ENCODE data around the gene EIF4G3.

EIF4G3 gene

GRCh38 chr1:21106709-21107108 lies 70.0 kb downstream of the EIF4G3 start:
- no peaks in the 10 kb centered on the region for H3K79me2 ChIP-seq (ENCODE audit: insufficient read depth, low read length)
- H3K27ac ChIP-seq (ENCODE audit: low read depth, low read length, poor library complexity, severe bottlenecking), result no peak overlapping the region
- H3F3A ChIP-seq (ENCODE audit: insufficient read depth, low read length), result no peaks in the 10 kb centered on the region
- H3K36me3 ChIP-seq (ENCODE audit: insufficient read depth, low read length), result peaks cover 12% of the 10 kb centered on the region
- no peaks in the 10 kb centered on the region for H3K9me3 ChIP-seq (ENCODE audit: low read length)
- no peaks in the 10 kb centered on the region for H3K4me1 ChIP-seq (ENCODE audit: insufficient read depth, low read length, severe bottlenecking)
- no peak overlapping the region for H3K4me3 ChIP-seq (ENCODE audit: low read depth, low read length, poor library complexity, severe bottlenecking)
- no peaks in the 10 kb centered on the region for H4K20me1 ChIP-seq (ENCODE audit: insufficient read depth, low read length)
- H2AFZ ChIP-seq (ENCODE audit: low read length), result no peak overlapping the region
- H3K4me2 ChIP-seq (ENCODE audit: low read length), result no peak overlapping the region
- no peak overlapping the region for H3K9ac ChIP-seq (ENCODE audit: low read length)
- TF ChIP-seq CTCF (IDR thresholded peaks at IDR 0.05; ENCODE audit: low read length), result no peak
- TF ChIP-seq EZH2 (IDR thresholded peaks at IDR 0.05; ENCODE audit: borderline replicate concordance, low read length), result no peak
- no peaks in the 10 kb centered on the region for H3K27me3 ChIP-seq (ENCODE audit: insufficient read depth, low read length)
- no peaks in the 10 kb centered on the region for H3K9me2 ChIP-seq (ENCODE audit: low read depth, low read length)

DNA sequence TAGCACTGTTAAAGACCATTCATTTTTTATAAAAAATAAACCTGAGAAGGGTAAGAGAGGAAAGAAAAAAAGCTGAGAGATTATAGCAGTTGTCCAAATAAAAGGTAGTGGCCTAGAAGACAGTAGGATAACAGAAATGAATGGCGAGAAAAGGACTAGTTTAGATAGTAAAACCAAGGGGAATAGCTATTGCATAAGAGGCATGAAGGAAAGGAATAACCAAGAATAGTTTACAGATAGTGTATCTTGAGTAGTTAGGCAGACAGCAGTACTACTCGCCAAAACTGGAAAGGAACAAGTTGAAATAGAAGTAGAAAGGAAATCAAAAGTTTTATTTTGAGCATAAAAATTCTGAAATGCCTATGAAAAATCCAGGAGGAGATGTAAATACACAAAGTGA lies 70.5 kb downstream of the EIF4G3 start:
- Histone ChIP-seq H3K9me3 (ENCODE audit: low read length) (no peaks in the 10 kb centered on the region), H3K9ac (ENCODE audit: low read length) (no peak overlapping the region), H3K79me2 (ENCODE audit: insufficient read depth, low read length) (no peaks in the 10 kb centered on the region)

DNA sequence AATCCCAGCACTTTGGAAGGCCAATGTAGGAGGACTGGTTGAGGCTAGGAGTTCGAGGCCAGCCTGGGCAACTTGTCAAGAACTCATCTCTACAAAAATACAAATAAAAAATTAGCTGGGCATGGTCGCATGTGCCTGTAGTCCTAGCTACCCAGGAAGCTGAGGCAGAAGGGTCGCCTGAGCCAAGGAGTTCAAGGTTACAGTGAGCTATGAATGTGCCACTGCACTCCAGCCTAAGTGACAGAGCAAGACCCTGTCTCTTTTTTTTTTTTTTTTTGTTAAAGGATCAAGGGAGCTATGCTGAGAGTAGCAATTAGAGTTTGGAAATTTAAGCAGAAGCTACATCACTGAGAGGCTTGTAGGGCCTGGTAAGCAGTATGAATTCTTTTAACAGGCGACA lies 70.9 kb downstream of the EIF4G3 start:
- no peaks in the 10 kb centered on the region for H3K4me1 ChIP-seq (ENCODE audit: insufficient read depth, low read length, severe bottlenecking)
- H3K79me2 ChIP-seq (ENCODE audit: insufficient read depth, low read length), result no peaks in the 10 kb centered on the region
- TF ChIP-seq EZH2 (IDR thresholded peaks at IDR 0.05; ENCODE audit: borderline replicate concordance, low read length) (no peak), CTCF (IDR thresholded peaks at IDR 0.05; ENCODE audit: low read length) (no peak)
- H4K20me1 ChIP-seq (ENCODE audit: insufficient read depth, low read length), result no peaks in the 10 kb centered on the region
- no peak overlapping the region for H2AFZ ChIP-seq (ENCODE audit: low read length)
- no peaks in the 10 kb centered on the region for H3K9me2 ChIP-seq (ENCODE audit: low read depth, low read length)
- no peak overlapping the region for H3K4me2 ChIP-seq (ENCODE audit: low read length)
- no peaks in the 10 kb centered on the region for H3K27me3 ChIP-seq (ENCODE audit: insufficient read depth, low read length)
- H3K4me3 ChIP-seq (ENCODE audit: low read depth, low read length, poor library complexity, severe bottlenecking), result no peak overlapping the region
- H3K27ac ChIP-seq (ENCODE audit: low read depth, low read length, poor library complexity, severe bottlenecking), result no peak overlapping the region
- H3K9ac ChIP-seq (ENCODE audit: low read length), result no peak overlapping the region
- H3K36me3 ChIP-seq (ENCODE audit: insufficient read depth, low read length), result peaks cover 11% of the 10 kb centered on the region
- H3K9me3 ChIP-seq (ENCODE audit: low read length), result no peaks in the 10 kb centered on the region
- H3F3A ChIP-seq (ENCODE audit: insufficient read depth, low read length), result no peaks in the 10 kb centered on the region

More for the DNA sequence above, 70.5 kb downstream of the EIF4G3 start:
- Histone ChIP-seq H2AFZ (ENCODE audit: low read length) (no peak overlapping the region), H3K9me2 (ENCODE audit: low read depth, low read length) (no peaks in the 10 kb centered on the region), H3K36me3 (ENCODE audit: insufficient read depth, low read length) (peaks cover 10% of the 10 kb centered on the region), H4K20me1 (ENCODE audit: insufficient read depth, low read length) (no peaks in the 10 kb centered on the region), H3F3A (ENCODE audit: insufficient read depth, low read length) (no peaks in the 10 kb centered on the region), H3K27me3 (ENCODE audit: insufficient read depth, low read length) (no peaks in the 10 kb centered on the region), H3K4me3 (ENCODE audit: low read depth, low read length, poor library complexity, severe bottlenecking) (no peak overlapping the region), H3K27ac (ENCODE audit: low read depth, low read length, poor library complexity, severe bottlenecking) (no peak overlapping the region), H3K4me2 (ENCODE audit: low read length) (no peak overlapping the region), H3K4me1 (ENCODE audit: insufficient read depth, low read length, severe bottlenecking) (no peaks in the 10 kb centered on the region)
- no peak for TF ChIP-seq EZH2 (IDR thresholded peaks at IDR 0.05; ENCODE audit: borderline replicate concordance, low read length)
- TF ChIP-seq CTCF (IDR thresholded peaks at IDR 0.05; ENCODE audit: low read length), result no peak

All from OCI-LY1 (cell line).